Measurements from ENCODE around the gene ATXN1. TPM values are rescaled to one million over a fixed set of nuclear protein-coding genes. Genes with fewer than 3 reads are reported as not detected.

The ATXN1 gene
- total and polyA plus RNA-seq, 2 experiments from 2014 or later = 4.8 to 9.1 TPM

DNA sequence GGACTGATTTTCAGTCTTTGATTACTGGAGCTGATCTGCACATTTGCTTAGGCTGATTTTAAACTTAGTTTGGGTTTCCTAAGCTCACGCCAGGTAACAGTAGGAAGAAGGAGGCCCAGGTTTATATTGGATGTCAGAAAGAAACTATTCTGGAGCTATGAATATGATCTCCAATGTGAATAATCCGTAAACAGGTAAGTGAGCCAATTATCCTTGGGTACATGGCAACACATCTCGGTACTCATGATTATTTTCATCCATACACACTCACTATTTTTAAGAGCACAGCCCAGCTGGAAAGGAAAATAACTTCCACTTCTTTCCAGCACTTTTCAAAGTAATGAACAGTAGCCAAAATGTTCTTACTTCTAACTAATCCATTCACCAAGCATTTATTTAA lies 7.0 kb downstream of the ATXN1 start:
- ATAC-seq = no peak
- peaks cover 38% of the 10 kb centered on the region for H3K4me1 Mint-ChIP-seq
- H3K9me3 Mint-ChIP-seq = no peaks in the 10 kb centered on the region

More for the DNA sequence above, 7.0 kb downstream of the ATXN1 start:
- Histone ChIP-seq H3K4me1 (ENCODE audit: insufficient read depth) (peaks cover 10% of the 10 kb centered on the region), H3K27me3 (ENCODE audit: insufficient read depth) (peaks cover 5% of the 10 kb centered on the region; the same call in 1 of the 2 replicates), H3K4me2 (no peak overlapping the region), H2AFZ (no peak overlapping the region), H3F3A (replicated peaks; ENCODE audit: low read depth) (no peaks in the 10 kb centered on the region), H4K20me1 (replicated peaks; ENCODE audit: insufficient read depth) (no peaks in the 10 kb centered on the region), H3K9me2 (ENCODE audit: insufficient read depth) (no peaks in the 10 kb centered on the region), H3K79me2 (replicated peaks; ENCODE audit: insufficient read depth) (0 out of 2 replicates have a peak, but pooled peaks cover 4% of the 10 kb centered on the region), H3K4me3 (no peak overlapping the region), H3K27ac (ENCODE audit: low read depth) (no peak overlapping the region), H3K36me3 (ENCODE audit: insufficient read depth) (no peaks in the 10 kb centered on the region)
- Mint-ChIP-seq H3K27me3 (ENCODE audit: insufficient read depth, low read depth, poor library complexity) (peaks cover 13% of the 10 kb centered on the region), H3K36me3 (ENCODE audit: low read depth) (no peaks in the 10 kb centered on the region), H3K4me3 (no peak overlapping the region), H3K27ac (no peak overlapping the region)
- TF ChIP-seq ETS1 (IDR thresholded peaks at IDR 0.05) (no peak), ZNF114 (CRISPR knock-in tag; IDR thresholded peaks at IDR 0.05) (no peak), NANOG (IDR thresholded peaks at IDR 0.05; ENCODE audit: borderline replicate concordance) (no peak), ZNF331 (CRISPR knock-in tag; IDR thresholded peaks at IDR 0.05; ENCODE audit: low read depth) (no peak), CTCF (conservative IDR thresholded peaks at IDR 0.05; ENCODE audit: low read depth in 2 of 2) (no peak), POLR2AphosphoS5 (IDR thresholded peaks at IDR 0.05; ENCODE audit: low read depth) (no peak), ZNF462 (CRISPR knock-in tag; IDR thresholded peaks at IDR 0.05) (no peak), JUNB (IDR thresholded peaks at IDR 0.05; ENCODE audit: unreplicated experiment) (no peak), EZH2phosphoT487 (IDR thresholded peaks at IDR 0.05; ENCODE audit: unreplicated experiment) (no peak), REST (IDR thresholded peaks at IDR 0.05; ENCODE audit: unreplicated experiment) (no peak), STAT1 (IDR thresholded peaks at IDR 0.05; ENCODE audit: unreplicated experiment) (no peak), CREB1 (CRISPR knock-in tag; IDR thresholded peaks at IDR 0.05; ENCODE audit: low read depth) (no peak), EZH2 (IDR thresholded peaks at IDR 0.05; ENCODE audit: low read depth, unreplicated experiment) (no peak)
- no peak for DNase-seq (ENCODE audit: low spot score)

Measured in GM23338 (cell line).